Choroid plexus epithelial cell (primary cell): ENCODE results near the gene ZNF552.

ENCODE experiments used
- DNase-seq: peaks from one replicate; pipeline ENCODE4 v3.0.0-alpha.2; 2010; ENCODE audit warnings: low read depth
- H3K4me3 ChIP-seq: 2 replicates; pipeline ENCODE4 v1.5.1; 2011; ENCODE audit warnings: low read depth, mild to moderate bottlenecking, control low read depth, low read length, moderate library complexity
- TF ChIP-seq, protein P1 (sequence below): conservative IDR thresholded peaks from 2 replicates; pipeline ENCODE4 v1.5.1; 2011; ENCODE audit warnings: low read depth, mild to moderate bottlenecking, control low read depth, inconsistent platforms, low read length, moderate library complexity

Gene ZNF552

DNA sequence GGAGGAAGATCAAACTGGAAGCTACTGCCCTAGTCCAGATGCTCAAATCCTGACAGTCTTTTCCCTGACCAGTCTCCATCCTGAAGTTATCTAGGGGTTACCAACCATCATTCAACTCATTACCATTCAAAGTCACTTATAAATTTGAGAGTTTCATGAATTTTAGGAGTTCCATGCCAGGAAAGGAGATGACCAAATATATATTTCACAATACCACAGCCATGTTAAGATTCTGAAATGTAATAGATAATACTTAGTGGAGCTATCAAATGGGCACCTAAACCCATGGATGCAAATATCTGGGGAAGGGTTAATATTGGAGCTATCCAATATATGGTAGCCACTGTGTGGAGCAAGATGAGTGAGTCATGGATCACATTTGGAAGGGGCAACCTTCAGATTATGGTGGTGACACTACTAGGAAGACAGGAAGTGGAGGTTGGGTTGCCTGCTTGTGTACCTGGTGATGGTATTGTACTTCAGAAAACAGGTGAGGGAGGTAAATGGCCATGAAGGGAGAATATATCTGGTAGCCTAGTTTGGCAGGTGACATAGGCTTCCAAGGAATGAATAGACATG lies 26.5 kb downstream of the ZNF552 start:
- no peak overlapping the region for H3K4me3 ChIP-seq
- TF ChIP-seq, protein P1, sequence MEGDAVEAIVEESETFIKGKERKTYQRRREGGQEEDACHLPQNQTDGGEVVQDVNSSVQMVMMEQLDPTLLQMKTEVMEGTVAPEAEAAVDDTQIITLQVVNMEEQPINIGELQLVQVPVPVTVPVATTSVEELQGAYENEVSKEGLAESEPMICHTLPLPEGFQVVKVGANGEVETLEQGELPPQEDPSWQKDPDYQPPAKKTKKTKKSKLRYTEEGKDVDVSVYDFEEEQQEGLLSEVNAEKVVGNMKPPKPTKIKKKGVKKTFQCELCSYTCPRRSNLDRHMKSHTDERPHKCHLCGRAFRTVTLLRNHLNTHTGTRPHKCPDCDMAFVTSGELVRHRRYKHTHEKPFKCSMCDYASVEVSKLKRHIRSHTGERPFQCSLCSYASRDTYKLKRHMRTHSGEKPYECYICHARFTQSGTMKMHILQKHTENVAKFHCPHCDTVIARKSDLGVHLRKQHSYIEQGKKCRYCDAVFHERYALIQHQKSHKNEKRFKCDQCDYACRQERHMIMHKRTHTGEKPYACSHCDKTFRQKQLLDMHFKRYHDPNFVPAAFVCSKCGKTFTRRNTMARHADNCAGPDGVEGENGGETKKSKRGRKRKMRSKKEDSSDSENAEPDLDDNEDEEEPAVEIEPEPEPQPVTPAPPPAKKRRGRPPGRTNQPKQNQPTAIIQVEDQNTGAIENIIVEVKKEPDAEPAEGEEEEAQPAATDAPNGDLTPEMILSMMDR, result no peak
- DNase-seq, result no peak

DNA sequence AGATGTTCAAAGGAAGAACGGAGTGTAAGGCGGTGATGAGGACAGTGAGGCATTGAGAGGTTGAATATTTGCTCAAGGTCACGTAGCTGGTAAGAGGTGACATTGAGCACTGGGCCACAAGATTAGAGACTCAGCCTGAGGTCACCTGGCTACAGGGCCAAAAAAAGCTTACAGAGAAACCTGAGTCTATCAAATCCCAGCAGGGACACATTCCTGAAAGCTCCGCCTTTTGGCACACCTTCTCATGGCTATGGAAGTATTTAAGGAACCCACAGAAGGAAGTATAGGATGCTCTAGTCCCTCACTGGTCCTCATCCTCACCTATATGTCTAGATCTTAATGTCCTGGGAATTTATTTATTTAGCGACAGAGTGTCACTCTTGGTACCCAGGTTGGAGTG lies 27.8 kb downstream of the ZNF552 start:
- TF ChIP-seq, protein P1, result no peak
- no peak overlapping the region for H3K4me3 ChIP-seq
- DNase-seq, result no peak

DNA sequence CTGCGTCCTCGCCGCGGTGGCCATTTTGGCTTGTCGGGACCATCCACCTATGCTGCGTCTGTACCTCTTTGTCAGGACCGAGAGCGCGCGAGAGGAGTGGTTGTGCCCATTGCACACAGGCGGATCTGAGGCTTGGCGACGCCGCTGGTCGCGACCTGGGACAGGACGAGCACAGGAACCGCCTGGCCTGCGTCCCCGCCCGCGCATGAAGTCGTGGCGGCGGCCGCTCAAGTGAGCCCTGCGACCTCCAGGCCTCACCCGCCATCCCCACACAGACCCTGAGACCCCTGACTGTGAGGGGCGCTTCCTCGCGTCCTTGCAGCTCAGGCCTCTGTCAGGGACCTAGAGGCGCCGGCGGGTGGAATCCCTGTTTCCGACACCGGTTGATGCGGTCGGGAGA lies 28.4 kb downstream of the ZNF552 start:
- no peak overlapping the region for H3K4me3 ChIP-seq
- TF ChIP-seq, protein P1, result no peak
- DNase-seq, result no peak

DNA sequence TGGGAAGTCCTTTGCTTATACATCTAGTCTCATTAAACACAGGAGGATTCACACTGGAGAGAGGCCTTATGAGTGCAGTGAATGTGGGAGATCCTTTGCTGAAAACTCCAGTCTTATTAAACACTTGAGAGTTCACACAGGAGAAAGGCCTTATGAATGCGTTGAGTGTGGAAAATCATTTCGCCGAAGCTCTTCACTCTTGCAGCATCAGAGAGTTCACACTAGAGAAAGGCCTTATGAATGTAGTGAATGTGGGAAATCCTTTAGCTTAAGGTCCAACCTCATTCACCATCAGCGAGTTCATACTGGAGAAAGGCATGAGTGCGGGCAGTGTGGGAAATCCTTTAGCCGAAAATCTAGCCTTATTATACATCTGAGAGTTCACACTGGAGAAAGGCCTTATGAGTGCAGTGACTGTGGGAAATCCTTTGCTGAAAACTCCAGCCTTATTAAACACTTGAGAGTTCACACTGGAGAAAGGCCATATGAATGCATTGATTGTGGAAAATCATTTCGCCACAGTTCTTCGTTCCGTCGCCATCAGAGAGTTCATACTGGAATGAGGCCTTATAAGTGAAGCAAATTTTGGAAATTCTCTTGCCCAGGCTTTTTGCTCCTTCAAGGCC lies 35.4 kb downstream of the ZNF552 start:
- H3K4me3 ChIP-seq, result no peak overlapping the region
- no peak for DNase-seq
- TF ChIP-seq, protein P1, result no peak

DNA sequence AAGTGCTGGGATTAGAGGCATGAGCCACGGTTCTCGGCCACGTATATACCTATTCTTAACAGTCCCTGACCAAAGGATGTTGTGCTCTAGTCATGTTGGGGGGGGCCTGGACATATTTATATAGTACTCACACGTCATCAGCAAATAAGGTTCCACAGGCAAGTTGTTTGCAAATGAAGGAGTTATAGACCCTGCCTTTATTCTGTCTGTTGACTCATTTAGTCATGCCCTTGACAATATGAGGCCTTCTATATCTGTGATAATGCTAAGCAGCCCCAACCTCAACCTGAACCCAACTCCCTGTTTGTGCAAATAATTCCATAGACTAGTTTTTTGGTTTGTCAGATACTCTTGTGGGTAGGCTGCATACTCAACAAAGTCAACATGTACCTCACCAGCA lies 36.4 kb downstream of the ZNF552 start:
- H3K4me3 ChIP-seq, result no peak overlapping the region
- DNase-seq, result no peak
- TF ChIP-seq, protein P1, result no peak

DNA sequence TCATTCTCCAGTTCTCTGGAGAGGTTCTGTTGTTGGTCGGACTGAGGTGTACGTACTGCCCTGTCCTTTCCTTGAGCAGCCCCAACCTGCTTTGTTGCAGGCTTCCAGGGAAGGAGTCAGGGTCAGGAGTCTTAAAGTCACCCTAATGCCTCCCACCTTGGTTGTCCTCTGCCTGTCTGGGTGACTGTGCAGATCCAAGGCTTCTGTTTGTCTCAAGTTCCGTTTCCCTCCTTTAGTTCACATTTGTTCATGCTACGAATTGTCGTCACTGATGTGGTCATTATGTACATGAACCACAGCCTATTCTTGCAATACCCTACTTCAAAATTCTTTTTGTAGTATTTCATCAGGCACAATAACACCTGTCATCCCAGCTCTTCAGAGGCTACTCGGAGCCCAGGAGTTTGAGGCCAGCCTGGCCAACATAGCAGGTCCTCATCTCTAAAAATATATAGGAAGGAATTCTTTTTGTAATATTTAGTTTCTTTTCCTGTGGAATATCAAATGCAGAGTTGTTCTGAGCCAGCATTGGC lies 37.9 kb downstream of the ZNF552 start:
- TF ChIP-seq, protein P1, result no peak
- no peak for DNase-seq
- no peak overlapping the region for H3K4me3 ChIP-seq

DNA sequence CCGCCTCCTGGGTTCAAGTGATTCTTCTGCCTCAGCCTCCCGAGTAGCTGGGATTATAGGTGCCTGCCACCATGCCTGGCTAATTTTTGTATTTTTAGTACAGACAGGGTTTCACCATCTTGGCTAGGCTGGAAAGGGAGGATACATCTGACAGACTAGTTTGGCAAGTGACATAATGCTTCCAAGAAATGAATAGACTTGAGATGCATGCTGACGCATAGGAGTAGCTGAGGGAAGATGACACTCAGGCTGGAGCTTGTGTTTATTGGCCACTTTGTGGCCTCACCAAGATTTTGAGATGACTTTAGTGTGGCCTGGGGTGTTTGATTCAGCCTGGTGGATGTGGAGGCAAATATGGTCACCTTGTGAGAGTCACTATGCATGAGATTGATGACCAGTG lies 41.2 kb downstream of the ZNF552 start:
- TF ChIP-seq, protein P1, result no peak
- DNase-seq, result no peak
- no peak overlapping the region for H3K4me3 ChIP-seq
